Pancreas (tissue), 10 donors: ENCODE results near the gene NUP155. TPM values are rescaled to one million over a fixed set of nuclear protein-coding genes. Genes with fewer than 3 reads are reported as not detected.
A peak's percentile ranks its signal among the peaks of the same experiment; 100 is the strongest.

ENCODE experiments used
- ATAC-seq, 4 donors: fragments of 200-7000 bp; cut with Tn5 transposase; one replicate each; pipeline versions ENCODE4 v1.8.0 to v1.9.1; 2020; ENCODE audit warnings: mild to moderate bottlenecking in 4 of 4, moderate library complexity in 4 of 4
- DNase-seq, 6 donors: peaks; one replicate each; pipeline ENCODE4 v3.0.0-alpha.2; 2020
- FAIRE-seq: peaks from 2 replicates; lab custom pipeline; 2012; peaks lifted over from hg19 to GRCh38; lab: Jason Lieb, UNC
- H3K27ac ChIP-seq, 4 donors: fragments of 200-600 bp; sonication (generic); 1 replicate in 3 of 4; 2 replicates in 1 of 4; pipeline versions ENCODE4 v1.5.0 to v1.8.0; 2020
- H3K27me3 ChIP-seq, 4 donors: fragments of 200-600 bp; one replicate each; pipeline ENCODE4 v1.8.0; 2021
- H3K36me3 ChIP-seq, 3 donors: fragments of 200-600 bp; sonication (generic) in 1 of 3; one replicate each; pipeline versions ENCODE4 v1.5.0 to v1.8.0; 2020 to 2021
- H3K4me1 ChIP-seq, 3 donors: fragments of 200-600 bp; one replicate each; pipeline ENCODE4 v1.8.0; 2021
- H3K4me3 ChIP-seq, 4 donors: fragments of 200-600 bp; sonication (generic) in 2 of 4; one replicate each; pipeline versions ENCODE4 v1.5.0 to v1.8.0; 2020 to 2021
- H3K9me3 ChIP-seq, 4 donors: fragments of 200-600 bp; one replicate each; pipeline ENCODE4 v1.8.0; 2021
- WGBS, 2 donors: extraction: QIAGEN DNeasy Blood & Tissue Kit; methylation state at CpG; one replicate each; pipeline ENCODE4 v1.1.7; 2013; 5-methylcytosine and 5-hydroxymethylcytosine counted together
- intact Hi-C, 3 donors: fragments of 100-400 bp; cut with DNase I; formaldehyde crosslinking; loops; one replicate each; pipeline versions ENCODE4 v1.11.1 to v1.14.2; 2022
- polyA plus RNA-seq, 2 donors: library from polyadenylated mRNA; stranded (reverse); fragments of 200-250 nt; gene quantifications; one replicate each; pipeline ENCODE4 v1.2.3, GENCODE V29; 2013
- total RNA-seq, 6 donors: library from RNA; stranded (reverse); fragmentation: NEBNext Ultra II Directional in 4 of 6; extraction: Animal tissue kit (Norgen Biotek cat#: 25700) in 4 of 6; gene quantifications; one replicate each; pipeline versions ENCODE4 v1.2.1 to v1.2.4, GENCODE V29; 2021 to 2023
- TF ChIP-seq, protein P1 (sequence below), 4 donors: fragments of 200-600 bp; sonication (generic) in 3 of 4; IDR thresholded peaks; one replicate each; pipeline versions ENCODE4 v1.5.0 to v1.8.0; 2021; ENCODE audit warnings: antibody characterized with exemption in 4 of 4
- donor health status: healthy with polysubstance abuse.
- donor health status: DM: no; HTN: no; CAD: no; lungs with moderate emphysema.
- donor health status: DM: no; HTN: no; CAD: no.
- donor health status: control.
- donor health status: control.
- donor health status: Bipolar disorder and iron deficiency.
- donor health status: DM: yes; HTN: yes; CAD: no.
- donor health status: DM: no; HTN: no; CAD: no.
- donor health status: DM: no; HTN: no; CAD: no.
- donor health status: DM: yes; HTN: yes; CAD: no.

Gene NUP155
- total and polyA plus RNA-seq, 8 donors, result 1.5 to 13.1 (median 7.8) TPM

DNA sequence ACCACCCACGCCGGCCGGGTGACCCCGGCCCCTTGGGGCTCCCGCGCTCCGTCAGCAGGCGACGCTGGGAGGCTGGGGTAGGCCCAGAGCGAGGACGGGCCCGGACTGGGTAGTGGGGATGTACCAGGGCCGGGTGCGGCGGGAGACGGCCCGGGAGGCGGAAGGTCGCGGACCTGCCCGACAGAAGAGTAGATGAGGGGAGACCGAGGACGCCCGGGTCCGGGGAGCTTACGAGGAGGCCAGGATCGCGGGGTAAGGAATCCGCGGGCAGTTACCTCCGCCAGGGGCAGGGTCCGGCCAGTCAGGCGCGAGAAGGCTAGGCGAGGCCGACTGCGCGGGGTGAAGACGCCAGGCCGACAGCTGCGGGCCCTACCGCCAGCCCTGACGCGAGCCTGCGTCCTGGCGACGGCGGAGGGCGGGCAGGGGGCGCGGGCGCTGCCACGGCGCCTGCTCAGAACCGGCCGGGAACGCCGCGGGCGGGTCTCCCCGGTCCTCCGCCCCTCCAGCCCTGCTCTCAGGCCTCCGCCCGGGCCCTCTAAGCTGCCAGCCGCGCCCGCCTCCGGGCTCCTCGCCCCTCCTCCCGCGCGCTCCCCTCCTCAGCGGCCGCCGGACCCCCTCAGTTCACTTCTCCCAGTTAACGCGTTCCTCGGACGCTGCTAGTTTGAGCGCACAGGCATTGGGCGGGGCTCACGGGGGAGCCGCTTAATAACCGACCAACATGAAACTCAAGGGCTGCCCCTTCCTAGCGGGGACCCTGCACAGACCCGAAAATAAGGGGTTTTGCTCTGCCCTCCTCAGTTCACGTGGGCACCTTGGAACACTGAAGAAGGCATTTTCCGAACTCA, 121.7 kb downstream of the NUP155 start, which contains the start of gene CPLANE1:
TSS of gene CPLANE1 (minus strand) at position 407 of the 845 bp plus-strand sequence. CDS start 1,678 bp downstream, outside the sequence.
- Histone ChIP-seq H3K9me3 (no peaks in the 10 kb centered on the region), H3K4me1 (peaks cover 0 to 9% (median 4%) of the 10 kb centered on the region in 3 donors), H3K27me3 (no peaks in the 10 kb centered on the region), H3K4me3 (peak within 1 kb of the TSS; percentile 42 to 86 (median 74)), H3K36me3 (no peaks in the 10 kb centered on the region), H3K27ac (peak within 1 kb of the TSS; percentile 83 to 92 (median 86))
- ATAC-seq (peak; percentile 94 to 97 (median 96)), DNase-seq (peak; percentile 70 to 91 (median 79)), FAIRE-seq (no peak)
- TF ChIP-seq, protein P1, sequence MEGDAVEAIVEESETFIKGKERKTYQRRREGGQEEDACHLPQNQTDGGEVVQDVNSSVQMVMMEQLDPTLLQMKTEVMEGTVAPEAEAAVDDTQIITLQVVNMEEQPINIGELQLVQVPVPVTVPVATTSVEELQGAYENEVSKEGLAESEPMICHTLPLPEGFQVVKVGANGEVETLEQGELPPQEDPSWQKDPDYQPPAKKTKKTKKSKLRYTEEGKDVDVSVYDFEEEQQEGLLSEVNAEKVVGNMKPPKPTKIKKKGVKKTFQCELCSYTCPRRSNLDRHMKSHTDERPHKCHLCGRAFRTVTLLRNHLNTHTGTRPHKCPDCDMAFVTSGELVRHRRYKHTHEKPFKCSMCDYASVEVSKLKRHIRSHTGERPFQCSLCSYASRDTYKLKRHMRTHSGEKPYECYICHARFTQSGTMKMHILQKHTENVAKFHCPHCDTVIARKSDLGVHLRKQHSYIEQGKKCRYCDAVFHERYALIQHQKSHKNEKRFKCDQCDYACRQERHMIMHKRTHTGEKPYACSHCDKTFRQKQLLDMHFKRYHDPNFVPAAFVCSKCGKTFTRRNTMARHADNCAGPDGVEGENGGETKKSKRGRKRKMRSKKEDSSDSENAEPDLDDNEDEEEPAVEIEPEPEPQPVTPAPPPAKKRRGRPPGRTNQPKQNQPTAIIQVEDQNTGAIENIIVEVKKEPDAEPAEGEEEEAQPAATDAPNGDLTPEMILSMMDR (IDR thresholded peaks at IDR 0.05), result no peak
- intact Hi-C loops, result no loop called here
- whole genome bisulfite sequencing, 2 donors, result 0% methylated on average over 55 to 88 of the region's 88 CpGs

DNA sequence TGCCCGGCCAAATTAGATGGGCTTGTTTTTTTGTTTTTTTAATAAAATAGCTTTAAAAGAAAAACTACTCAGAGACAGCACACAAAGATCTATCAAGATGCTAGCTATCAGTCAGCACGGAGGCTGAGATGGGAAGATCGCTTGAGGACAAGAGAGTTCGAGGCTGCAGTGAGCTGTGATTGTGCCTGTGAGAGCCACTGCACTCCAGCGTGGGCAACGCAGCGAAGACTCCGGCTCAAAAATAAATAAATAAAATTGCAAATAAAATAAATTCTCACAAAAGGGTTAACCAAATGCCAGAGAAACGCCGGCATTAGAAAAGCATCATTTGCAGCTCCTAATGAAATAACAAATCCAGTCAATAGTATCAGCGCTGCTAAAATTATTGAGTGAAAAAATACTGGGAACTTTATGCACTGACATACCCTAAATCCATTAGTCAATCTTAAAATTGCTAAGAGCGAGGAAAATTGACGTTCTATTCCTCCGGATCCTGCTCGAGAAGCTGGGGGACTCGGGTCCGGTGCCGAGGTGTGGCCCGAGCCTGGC, 122.4 kb downstream of the NUP155 start:
- FAIRE-seq, result no peak
- TF ChIP-seq, protein P1 (IDR thresholded peaks at IDR 0.05), result no peak
- DNase-seq, result no peak
- no peaks in the 10 kb centered on the region for H3K27me3 ChIP-seq
- no peak for ATAC-seq
- no peaks in the 10 kb centered on the region for H3K9me3 ChIP-seq
- 4 to 6% methylated on average over 19 of the region's 19 CpGs for WGBS, 2 donors
- H3K4me3 ChIP-seq, result peak overlapping the region; percentile 42 to 86 (median 74)
- peak overlapping the region; percentile 83 to 92 (median 86) for H3K27ac ChIP-seq
- intact Hi-C loops, result no loop called here
- H3K4me1 ChIP-seq, result peaks cover 0 to 9% (median 4%) of the 10 kb centered on the region in 3 donors
- H3K36me3 ChIP-seq, result no peaks in the 10 kb centered on the region

DNA sequence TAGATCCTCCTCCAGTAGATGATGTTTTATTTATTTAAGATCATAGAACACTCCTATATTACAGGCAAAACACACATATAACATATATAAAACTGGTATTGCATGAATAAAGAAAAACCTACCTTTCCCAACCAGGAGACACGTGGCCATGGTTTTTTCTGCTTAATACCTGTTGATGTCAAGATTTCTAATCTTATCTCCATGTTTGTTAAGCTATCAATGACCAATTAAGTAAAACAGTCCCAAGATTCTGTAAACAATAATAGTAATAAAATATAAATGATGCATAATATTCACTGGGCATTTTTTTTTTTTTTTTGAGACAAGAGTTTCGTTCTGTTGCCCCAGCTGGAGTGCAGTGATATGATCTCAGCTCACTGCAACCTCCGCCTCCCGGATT, 123.4 kb downstream of the NUP155 start:
- Histone ChIP-seq H3K9me3 (no peaks in the 10 kb centered on the region), H3K4me3 (peak overlapping the region in 1 of 4 donors; percentile 73), H3K4me1 (peaks cover 0 to 9% (median 4%) of the 10 kb centered on the region in 3 donors), H3K36me3 (no peaks in the 10 kb centered on the region), H3K27ac (no peak overlapping the region), H3K27me3 (no peaks in the 10 kb centered on the region)
- DNase-seq (no peak), FAIRE-seq (no peak), ATAC-seq (no peak)
- 69 to 73% methylated on average over 4 of the region's 4 CpGs for WGBS, 2 donors
- intact Hi-C loops, result no loop called here
- TF ChIP-seq, protein P1 (IDR thresholded peaks at IDR 0.05), result no peak

DNA sequence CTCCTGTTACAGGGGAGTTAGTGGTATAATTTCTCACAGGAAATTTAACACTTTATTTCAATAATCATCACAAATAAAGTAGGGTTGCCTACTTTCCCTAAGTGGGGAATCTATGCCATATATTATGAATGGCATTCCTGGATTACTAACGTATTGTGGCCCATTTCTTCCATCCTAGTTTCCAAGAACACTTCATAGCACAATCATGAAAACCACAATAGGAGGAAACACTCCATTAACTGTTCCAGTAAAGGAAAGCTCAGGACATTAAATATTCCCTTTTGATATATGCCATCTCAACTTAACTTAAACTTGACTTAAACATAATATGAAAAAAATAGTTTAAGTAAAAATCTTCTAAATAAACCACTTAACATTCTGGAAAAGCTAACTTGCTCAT, 123.9 kb downstream of the NUP155 start:
- Histone ChIP-seq H3K27me3 (no peaks in the 10 kb centered on the region), H3K27ac (no peak overlapping the region), H3K9me3 (no peaks in the 10 kb centered on the region), H3K36me3 (no peaks in the 10 kb centered on the region), H3K4me1 (peaks cover 0 to 9% (median 4%) of the 10 kb centered on the region in 3 donors), H3K4me3 (no peak overlapping the region)
- TF ChIP-seq, protein P1 (IDR thresholded peaks at IDR 0.05), result no peak
- ATAC-seq (no peak), DNase-seq (no peak), FAIRE-seq (no peak)
- 80 to 85% methylated on average over 1 of the region's 1 CpG for WGBS, 2 donors
- intact Hi-C loops, result no loop called here

Other genes starting within 250 kb of the NUP155 start
- 10 to 100 TPM in 1 of 6 donors, 1 to 10 TPM in 5; 4.7 to 11.0 (median 8.6) TPM for gene CPLANE1, start 121.7 kb downstream of the NUP155 start, total RNA-seq
- 1 to 10 TPM; 3.5 to 3.6 TPM for gene CPLANE1, start 121.7 kb downstream of the NUP155 start, polyA plus RNA-seq
- gene WDR70, start 8.2 kb upstream of the NUP155 start, total RNA-seq, result 10 to 100 TPM; 10.7 to 21.2 (median 13.6) TPM
- gene WDR70, start 8.2 kb upstream of the NUP155 start, polyA plus RNA-seq, result 10 to 100 TPM; 15.2 to 24.3 TPM